ENCODE measurements around the gene ADM2. TPM values are rescaled to one million over a fixed set of nuclear protein-coding genes. Genes with fewer than 3 reads are reported as not detected.

The ADM2 gene
- total and polyA plus RNA-seq, 2 of the 13 experiments (the other 11 are each of a cell fraction or from before 2014, with no cell fraction given) = 1.2 to 3.0 TPM

DNA sequence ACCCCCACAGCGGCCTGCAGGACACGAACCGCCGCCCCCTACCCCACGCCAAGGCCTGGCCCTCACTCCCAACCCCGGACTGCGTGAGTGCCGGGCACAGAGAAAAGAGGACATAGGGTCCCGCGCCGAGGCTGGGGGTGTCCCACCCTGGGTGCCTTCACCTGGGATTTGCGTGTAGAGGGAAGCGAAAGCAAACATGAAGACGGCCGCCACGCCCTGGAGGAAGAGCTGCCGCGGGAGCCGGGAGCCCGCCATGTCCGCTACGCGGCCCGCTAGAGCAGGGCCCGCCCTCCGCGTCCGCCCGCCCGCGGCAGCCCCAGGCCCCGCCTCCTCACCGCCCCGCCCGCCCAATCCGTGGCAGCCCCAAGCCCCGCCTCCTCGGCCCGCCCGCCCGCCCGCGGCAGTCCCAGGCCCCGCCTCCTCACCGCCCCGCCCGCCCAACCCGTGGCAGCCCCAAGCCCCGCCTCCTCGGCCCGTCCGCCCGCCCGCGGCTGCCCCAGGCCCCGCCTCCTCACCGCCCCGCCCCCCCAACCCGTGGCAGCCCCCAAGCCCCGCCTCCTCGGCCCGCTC, 26.2 kb downstream of the ADM2 start, which contains the start of gene LMF2:
Gene LMF2, minus strand, starts transcription at position 282 of the 570 bp plus-strand sequence. Its CDS starts 27 bp downstream, at position 255.
- intact Hi-C loops (cut with micrococcal nuclease; ENCODE audit: unreplicated experiment) = no loop called here
- POLR2A ChIA-PET = interaction anchor here (0.7 to 3.9 kb wide), 23 partner anchors 9 to 540 kb away, joined by 3 to 97 read pairs (median 4); partner anchors contain the start of genes ADM2, CHKB, HDAC10 and KLHDC7B
- peaks cover 2 to 12% of the 10 kb centered on the region in 2 experiments; a peak in 1 of 5 replicates for H3K36me3 ChIP-seq (replicated peaks in 1 of 2; ENCODE audit: control insufficient read depth in 1 of 2, insufficient read depth in 2 of 2, low read length in 2 of 2)
- H3K79me2 ChIP-seq (ENCODE audit: insufficient read depth, low read length) = peaks cover 37% of the 10 kb centered on the region
- H4K20me1 ChIP-seq (ENCODE audit: insufficient read depth, low read length) = no peaks in the 10 kb centered on the region
- BruUV-seq (replicated peaks) = no TSS peak
- peaks cover 19% of the 10 kb centered on the region for H3K4me1 ChIP-seq (ENCODE audit: insufficient read depth, low read length)
- no peaks in the 10 kb centered on the region for H3K9me3 ChIP-seq (ENCODE audit: low read length)
- FAIRE-seq = no peak
- CTCF ChIA-PET (ENCODE audit: low intra/inter-chr PET ratio, low total read pairs) = no interaction called here
- peak within 1 kb of the TSS; percentile 90 for H3K9ac ChIP-seq (ENCODE audit: insufficient read depth, low read depth, low read length)
- peak within 1 kb of the TSS; percentile 90 to 99 (median 93) for H3K4me3 ChIP-seq (replicated peaks in 1 of 3; ENCODE audit: insufficient read depth in 1 of 3, low read depth in 2 of 3, low read length in 3 of 3)
- peak within 1 kb of the TSS; percentile 92 for H3K4me2 ChIP-seq (ENCODE audit: low read depth, low read length)
- DNase-seq (ENCODE audit: low spot score) = peak; percentile 56
- H2AFZ ChIP-seq (ENCODE audit: low read length) = no peak within 1 kb of the TSS
- peak within 1 kb of the TSS; percentile 87 for H3K27ac ChIP-seq (ENCODE audit: extremely low read length, insufficient read depth, low read length)
- ATAC-seq = peak; percentile 84
- WGBS (ENCODE audit: low lambda C conversion rate) = 8% methylated on average over 10 of the region's 62 CpGs
- H3K27me3 ChIP-seq (ENCODE audit: control insufficient read depth in 1 of 2, insufficient read depth in 2 of 2, low read length in 2 of 2) = no peaks in the 10 kb centered on the region; a peak in 1 of 5 replicates
- in situ Hi-C loops (cut with HindIII; ENCODE audit: extremely low pct_ligation_motif_present, low pct_unique_long_range_greater_than_20kb) = no loop called here
- TF ChIP-seq BRCA1 (CRISPR knock-in tag; IDR thresholded peaks at IDR 0.05) (0 out of 2 replicates have a peak, but pooled peaks have one; percentile 18), CTCF (CRISPR knock-in tag; IDR thresholded peaks at IDR 0.05) (peak; percentile 10; the same call in 1 of the 2 replicates), ZNF225 (CRISPR knock-in tag; IDR thresholded peaks at IDR 0.05) (0 out of 2 replicates have a peak, but pooled peaks have one; percentile 10), TFDP2 (CRISPR knock-in tag; IDR thresholded peaks at IDR 0.05) (0 out of 2 replicates have a peak, but pooled peaks have one; percentile 43), ZNF768 (CRISPR knock-in tag; IDR thresholded peaks at IDR 0.05) (peak; percentile 62; the same call in 1 of the 2 replicates), E2F5 (CRISPR knock-in tag; conservative IDR thresholded peaks at IDR 0.05) (peak; percentile 70; the same call in 1 of the 2 replicates), PHF8 (CRISPR knock-in tag; IDR thresholded peaks at IDR 0.05) (peak; percentile 88), ZMYM4 (CRISPR knock-in tag; IDR thresholded peaks at IDR 0.05) (peak; percentile 7; the same call in 1 of the 2 replicates), KDM4B (CRISPR knock-in tag; IDR thresholded peaks at IDR 0.05) (0 out of 2 replicates have a peak, but pooled peaks have one; percentile 21), ETV5 (CRISPR knock-in tag; IDR thresholded peaks at IDR 0.05; ENCODE audit: borderline replicate concordance) (no peak), ELF1 (CRISPR knock-in tag; IDR thresholded peaks at IDR 0.05) (0 out of 2 replicates have a peak, but pooled peaks have one; percentile 12), HNRNPLL (IDR thresholded peaks at IDR 0.05; ENCODE audit: low read depth, low read length, poor library complexity, severe bottlenecking) (peak; percentile 45), NCOR1 (IDR thresholded peaks at IDR 0.05; ENCODE audit: borderline replicate concordance, low read length) (no peak), NCOA2 (CRISPR knock-in tag; IDR thresholded peaks at IDR 0.05) (peak; percentile 27; the same call in 1 of the 2 replicates), GABPA (IDR thresholded peaks at IDR 0.05; ENCODE audit: low read depth, low read length) (no peak), GABPA (CRISPR knock-in tag; IDR thresholded peaks at IDR 0.05; ENCODE audit: low read depth) (0 out of 2 replicates have a peak, but pooled peaks have one; percentile 7), ZNF331 (CRISPR knock-in tag; IDR thresholded peaks at IDR 0.05) (peak; percentile 46; the same call in 1 of the 2 replicates), SAP130 (CRISPR knock-in tag; IDR thresholded peaks at IDR 0.05; ENCODE audit: low read depth) (peak; percentile 78), TBP (CRISPR knock-in tag; IDR thresholded peaks at IDR 0.05) (no peak)
- TF ChIP-seq, protein P1, sequence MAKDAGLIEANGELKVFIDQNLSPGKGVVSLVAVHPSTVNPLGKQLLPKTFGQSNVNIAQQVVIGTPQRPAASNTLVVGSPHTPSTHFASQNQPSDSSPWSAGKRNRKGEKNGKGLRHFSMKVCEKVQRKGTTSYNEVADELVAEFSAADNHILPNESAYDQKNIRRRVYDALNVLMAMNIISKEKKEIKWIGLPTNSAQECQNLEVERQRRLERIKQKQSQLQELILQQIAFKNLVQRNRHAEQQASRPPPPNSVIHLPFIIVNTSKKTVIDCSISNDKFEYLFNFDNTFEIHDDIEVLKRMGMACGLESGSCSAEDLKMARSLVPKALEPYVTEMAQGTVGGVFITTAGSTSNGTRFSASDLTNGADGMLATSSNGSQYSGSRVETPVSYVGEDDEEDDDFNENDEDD (CRISPR knock-in tag; IDR thresholded peaks at IDR 0.05; ENCODE audit: borderline replicate concordance) = peak; percentile 42; the same call in 1 of the 2 replicates

All from HepG2 (cell line).